ENCODE data around the gene CHMP4A.

Gene CHMP4A

DNA sequence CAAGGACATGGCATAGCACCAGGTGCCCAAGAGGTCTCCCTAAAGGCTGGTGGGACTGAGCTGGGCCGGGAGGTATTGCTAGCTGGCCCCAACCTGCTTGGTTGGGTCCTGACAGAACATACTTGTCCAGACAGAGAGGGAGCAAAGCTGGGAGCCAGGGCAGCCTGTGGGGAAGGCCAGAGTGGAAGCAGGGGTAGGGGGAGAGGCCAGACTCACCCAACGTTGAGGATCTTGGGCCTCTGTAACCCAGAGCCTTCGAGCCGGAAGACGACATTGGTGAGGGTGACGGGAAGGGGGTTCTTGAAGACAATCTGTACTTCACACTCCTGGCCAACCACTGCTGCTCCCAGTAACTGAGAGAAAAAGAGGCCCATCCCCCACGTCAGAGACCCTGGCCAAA lies 40.6 kb upstream of the CHMP4A start:
- H3K4me3 ChIP-seq (ENCODE audit: low read length): no peak overlapping the region
- TF ChIP-seq, protein P1, sequence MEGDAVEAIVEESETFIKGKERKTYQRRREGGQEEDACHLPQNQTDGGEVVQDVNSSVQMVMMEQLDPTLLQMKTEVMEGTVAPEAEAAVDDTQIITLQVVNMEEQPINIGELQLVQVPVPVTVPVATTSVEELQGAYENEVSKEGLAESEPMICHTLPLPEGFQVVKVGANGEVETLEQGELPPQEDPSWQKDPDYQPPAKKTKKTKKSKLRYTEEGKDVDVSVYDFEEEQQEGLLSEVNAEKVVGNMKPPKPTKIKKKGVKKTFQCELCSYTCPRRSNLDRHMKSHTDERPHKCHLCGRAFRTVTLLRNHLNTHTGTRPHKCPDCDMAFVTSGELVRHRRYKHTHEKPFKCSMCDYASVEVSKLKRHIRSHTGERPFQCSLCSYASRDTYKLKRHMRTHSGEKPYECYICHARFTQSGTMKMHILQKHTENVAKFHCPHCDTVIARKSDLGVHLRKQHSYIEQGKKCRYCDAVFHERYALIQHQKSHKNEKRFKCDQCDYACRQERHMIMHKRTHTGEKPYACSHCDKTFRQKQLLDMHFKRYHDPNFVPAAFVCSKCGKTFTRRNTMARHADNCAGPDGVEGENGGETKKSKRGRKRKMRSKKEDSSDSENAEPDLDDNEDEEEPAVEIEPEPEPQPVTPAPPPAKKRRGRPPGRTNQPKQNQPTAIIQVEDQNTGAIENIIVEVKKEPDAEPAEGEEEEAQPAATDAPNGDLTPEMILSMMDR (IDR thresholded peaks at IDR 0.05; ENCODE audit: insufficient read depth, low read depth, low read length, missing control alignments): no peak
- no peak for DNase-seq (ENCODE audit: low read depth)

DNA sequence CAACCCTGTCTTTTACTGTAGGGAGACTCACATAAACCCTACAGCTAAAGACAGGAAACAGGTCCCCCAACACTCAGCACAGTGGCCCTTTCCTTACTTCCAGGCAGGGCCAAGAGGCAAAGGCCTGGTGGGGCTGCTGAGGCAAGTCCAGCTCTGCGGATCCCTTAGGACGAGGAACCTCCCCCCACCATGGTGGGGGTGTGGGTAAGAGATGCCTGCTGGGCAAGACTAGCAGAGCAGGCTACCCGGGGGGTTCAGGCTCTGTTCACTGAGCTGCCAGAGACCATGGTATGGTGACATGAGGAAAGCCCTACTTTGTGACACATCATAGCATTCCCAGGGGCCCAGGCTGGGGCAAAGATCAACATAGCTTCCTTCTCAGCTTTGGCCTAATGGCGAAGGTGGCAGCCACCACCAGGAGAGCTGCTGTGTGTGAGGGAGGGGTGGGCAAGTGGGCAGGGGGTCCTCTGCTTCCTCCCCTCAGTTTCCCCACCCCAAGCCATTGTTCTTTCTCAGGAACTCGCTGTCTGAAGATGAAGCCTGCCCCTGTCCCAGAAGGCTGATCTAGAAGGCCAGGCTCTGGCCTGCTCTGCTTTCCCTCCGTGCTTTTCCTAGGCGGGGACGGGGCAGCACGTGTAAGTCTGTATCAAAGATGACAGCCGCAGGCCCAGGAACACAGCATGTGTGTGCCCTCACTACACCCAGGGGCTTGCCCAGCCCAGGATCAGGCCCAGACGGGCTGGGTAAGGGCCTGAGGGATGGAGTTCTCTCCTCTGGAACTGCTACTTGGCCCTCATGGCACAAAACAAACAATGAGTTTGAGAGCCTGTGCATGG lies 39.2 kb upstream of the CHMP4A start:
- no peak overlapping the region for H3K4me3 ChIP-seq (ENCODE audit: low read length)
- TF ChIP-seq, protein P1 (IDR thresholded peaks at IDR 0.05; ENCODE audit: insufficient read depth, low read depth, low read length, missing control alignments): no peak
- no peak for DNase-seq (ENCODE audit: low read depth)

DNA sequence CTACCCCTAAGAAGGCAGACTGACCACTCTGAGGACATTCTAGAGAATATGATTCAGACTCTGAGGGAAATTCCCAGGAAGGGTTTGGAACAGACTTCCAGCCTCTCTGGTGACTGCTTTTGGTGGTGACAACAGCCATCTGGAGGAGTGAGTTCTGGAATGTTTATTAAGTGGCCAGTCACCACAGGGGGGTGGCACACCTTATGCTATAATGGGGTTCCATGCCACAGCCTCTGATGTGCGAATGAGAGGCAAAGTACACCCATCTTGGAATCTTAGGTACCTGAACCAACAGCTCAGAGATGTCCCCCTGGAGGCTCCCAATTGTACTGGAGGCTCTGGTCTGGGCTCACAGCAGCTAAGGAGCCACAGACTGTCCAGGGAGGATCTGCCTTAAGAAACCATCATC lies 38.6 kb upstream of the CHMP4A start:
- TF ChIP-seq, protein P1 (IDR thresholded peaks at IDR 0.05; ENCODE audit: insufficient read depth, low read depth, low read length, missing control alignments): no peak
- peak; percentile 39 for DNase-seq (ENCODE audit: low read depth)

GRCh38 chr14:24250354-24250753 lies 37.1 kb upstream of the CHMP4A start:
- no peak overlapping the region for H3K4me3 ChIP-seq (ENCODE audit: low read length)
- DNase-seq (ENCODE audit: low read depth): no peak
- TF ChIP-seq, protein P1 (IDR thresholded peaks at IDR 0.05; ENCODE audit: insufficient read depth, low read depth, low read length, missing control alignments): no peak

More for the DNA sequence above, 38.6 kb upstream of the CHMP4A start:
- H3K4me3 ChIP-seq (ENCODE audit: low read length): no peak overlapping the region

GRCh38 chr14:24249230-24250021 lies 36.1 kb upstream of the CHMP4A start:
- no peak for DNase-seq (ENCODE audit: low read depth)
- H3K4me3 ChIP-seq (ENCODE audit: low read length): no peak overlapping the region
- TF ChIP-seq, protein P1 (IDR thresholded peaks at IDR 0.05; ENCODE audit: insufficient read depth, low read depth, low read length, missing control alignments): no peak

- TF ChIP-seq, protein P1 (IDR thresholded peaks at IDR 0.05; ENCODE audit: insufficient read depth, low read depth, low read length, missing control alignments): no peak
- no peak for DNase-seq (ENCODE audit: low read depth)
- H3K4me3 ChIP-seq (ENCODE audit: low read length): no peak overlapping the region
Observed at GRCh38 chr14:24247422-24247821, 34.1 kb upstream of the CHMP4A start.

Measured in epithelial cell of esophagus (primary cell).